ENCODE results near the gene UBE2H. TPM values are rescaled to one million over a fixed set of nuclear protein-coding genes. Genes with fewer than 3 reads are reported as not detected.

Gene UBE2H
- total RNA-seq, 1 experiment from 2014 or later: 28.8 TPM

GRCh38 chr7:129843978-129844840 is 108.6 kb downstream of the UBE2H start:
- CTCF ChIA-PET: no interaction called here
- Histone ChIP-seq H3K27me3 (replicated peaks; ENCODE audit: insufficient read depth, low read depth, low read length, poor library complexity) (no peaks in the 10 kb centered on the region), H3K27ac (ENCODE audit: low read depth, low read length, poor library complexity, severe bottlenecking) (peak overlapping the region; percentile 34), H3K9me3 (ENCODE audit: low read depth, low read length, poor library complexity, severe bottlenecking) (no peaks in the 10 kb centered on the region), H3K4me3 (ENCODE audit: low read depth, low read length, poor library complexity, severe bottlenecking) (no peak overlapping the region), H3K4me1 (ENCODE audit: insufficient read depth, low read length, poor library complexity, severe bottlenecking) (peaks cover 15% of the 10 kb centered on the region), H3K36me3 (ENCODE audit: insufficient read depth, low read length, poor library complexity, severe bottlenecking) (no peaks in the 10 kb centered on the region)
- intact Hi-C loops (cut with micrococcal nuclease; ENCODE audit: unreplicated experiment): no loop called here
- DNase-seq (ENCODE audit: low spot score): peak; percentile 31
- TF ChIP-seq CTCF (conservative IDR thresholded peaks at IDR 0.05; ENCODE audit: low read depth, low read length) (no peak), EZH2 (IDR thresholded peaks at IDR 0.05; ENCODE audit: borderline replicate concordance, low read depth, low read length, poor library complexity, severe bottlenecking) (no peak)
- BruUV-seq (replicated peaks): no TSS peak
- POLR2A ChIA-PET (ENCODE audit: low non-redundant PET): no interaction called here

- no peak for DNase-seq (ENCODE audit: low spot score)
- TF ChIP-seq CTCF (conservative IDR thresholded peaks at IDR 0.05; ENCODE audit: low read depth, low read length) (no peak), EZH2 (IDR thresholded peaks at IDR 0.05; ENCODE audit: borderline replicate concordance, low read depth, low read length, poor library complexity, severe bottlenecking) (no peak)
- no peaks in the 10 kb centered on the region for H3K9me3 ChIP-seq (ENCODE audit: low read depth, low read length, poor library complexity, severe bottlenecking)
- CTCF ChIA-PET: no interaction called here
- H3K36me3 ChIP-seq (ENCODE audit: insufficient read depth, low read length, poor library complexity, severe bottlenecking): no peaks in the 10 kb centered on the region
- no TSS peak for BruUV-seq (replicated peaks)
- no peak overlapping the region for H3K27ac ChIP-seq (ENCODE audit: low read depth, low read length, poor library complexity, severe bottlenecking)
- intact Hi-C loops (cut with micrococcal nuclease; ENCODE audit: unreplicated experiment): no loop called here
- H3K27me3 ChIP-seq (replicated peaks; ENCODE audit: insufficient read depth, low read depth, low read length, poor library complexity): no peaks in the 10 kb centered on the region
- peaks cover 15% of the 10 kb centered on the region for H3K4me1 ChIP-seq (ENCODE audit: insufficient read depth, low read length, poor library complexity, severe bottlenecking)
- POLR2A ChIA-PET (ENCODE audit: low non-redundant PET): no interaction called here
- H3K4me3 ChIP-seq (ENCODE audit: low read depth, low read length, poor library complexity, severe bottlenecking): no peak overlapping the region
These were observed 109.3 kb downstream of the UBE2H start for GRCh38 chr7:129843365-129843898.

GRCh38 chr7:129841465-129841864 is 111.3 kb downstream of the UBE2H start:
- H3K9me3 ChIP-seq (ENCODE audit: low read depth, low read length, poor library complexity, severe bottlenecking): no peaks in the 10 kb centered on the region
- intact Hi-C loops (cut with micrococcal nuclease; ENCODE audit: unreplicated experiment): no loop called here
- POLR2A ChIA-PET (ENCODE audit: low non-redundant PET): no interaction called here
- H3K4me1 ChIP-seq (ENCODE audit: insufficient read depth, low read length, poor library complexity, severe bottlenecking): peaks cover 15% of the 10 kb centered on the region
- CTCF ChIA-PET: no interaction called here
- H3K27ac ChIP-seq (ENCODE audit: low read depth, low read length, poor library complexity, severe bottlenecking): no peak overlapping the region
- no peaks in the 10 kb centered on the region for H3K27me3 ChIP-seq (replicated peaks; ENCODE audit: insufficient read depth, low read depth, low read length, poor library complexity)
- DNase-seq (ENCODE audit: low spot score): no peak
- TF ChIP-seq EZH2 (IDR thresholded peaks at IDR 0.05; ENCODE audit: borderline replicate concordance, low read depth, low read length, poor library complexity, severe bottlenecking) (no peak), CTCF (conservative IDR thresholded peaks at IDR 0.05; ENCODE audit: low read depth, low read length) (no peak)
- H3K36me3 ChIP-seq (ENCODE audit: insufficient read depth, low read length, poor library complexity, severe bottlenecking): no peaks in the 10 kb centered on the region
- BruUV-seq (replicated peaks): no TSS peak
- H3K4me3 ChIP-seq (ENCODE audit: low read depth, low read length, poor library complexity, severe bottlenecking): no peak overlapping the region

Data from A673 (cell line).